ENCODE data around the gene RSPH6A. TPM values are rescaled to one million over a fixed set of nuclear protein-coding genes. Genes with fewer than 3 reads are reported as not detected.

Gene RSPH6A
- polyA plus RNA-seq, 3 donors = not detected

DNA sequence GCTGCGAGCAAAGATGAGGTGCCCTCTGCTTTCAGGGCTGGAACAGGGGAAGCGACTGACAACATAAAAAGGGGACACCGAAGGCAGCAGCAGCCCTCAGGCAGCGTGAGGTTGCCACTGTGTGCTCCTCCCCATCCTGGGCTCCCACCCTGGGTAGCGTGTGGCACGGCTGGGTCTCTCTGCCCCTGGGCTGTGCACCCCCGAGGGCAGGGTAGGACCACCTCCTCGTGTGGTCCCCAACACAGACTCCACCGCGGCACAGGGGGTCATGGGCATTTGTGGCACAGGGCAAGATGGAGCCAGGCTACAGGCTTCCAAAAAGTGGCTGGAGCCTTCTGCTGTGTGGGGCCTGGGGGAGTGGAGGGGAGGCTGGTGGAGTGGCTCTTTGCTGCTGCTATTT is 6.5 kb upstream of the RSPH6A start:
- no peak overlapping the region for H2AFZ ChIP-seq (ENCODE audit: insufficient read depth, low read depth, low read length, poor library complexity, severe bottlenecking)
- Mint-ChIP-seq H3K27ac (peak overlapping the region in 1 of 7 donors; percentile 44), H3K4me1 (no peaks in the 10 kb centered on the region), H3K27me3 (ENCODE audit: low read depth in 3 of 3) (peaks cover 1 to 8% (median 2%) of the 10 kb centered on the region in 3 donors), H3K9me3 (no peaks in the 10 kb centered on the region), H3K4me3 (no peak overlapping the region), H3K36me3 (peaks cover 60 to 78% of the 10 kb centered on the region in 2 donors)
- intact Hi-C loops (cut with micrococcal nuclease) = no loop called here
- H3K4me3 ChIP-seq (replicated peaks in 1 of 3; ENCODE audit: low read depth in 2 of 3, low read length in 3 of 3) = no peak overlapping the region
- no peak overlapping the region for H3K4me2 ChIP-seq (replicated peaks; ENCODE audit: extremely low read depth, low read length, poor library complexity, severe bottlenecking)
- H3K79me2 ChIP-seq (ENCODE audit: insufficient read depth, low read length) = no peaks in the 10 kb centered on the region
- 95% methylated on average over 10 of the region's 10 CpGs for WGBS (ENCODE audit: insufficient coverage)
- DNase-seq = no peak
- H3K4me1 ChIP-seq (ENCODE audit: control insufficient read depth in 1 of 2, insufficient read depth in 2 of 2, low read length in 2 of 2) = peaks cover 0 to 2% of the 10 kb centered on the region in 2 donors
- H3K9ac ChIP-seq (ENCODE audit: insufficient read depth, low read length, poor library complexity, severe bottlenecking) = no peak overlapping the region
- H3K27me3 ChIP-seq (ENCODE audit: control insufficient read depth in 2 of 2, insufficient read depth in 2 of 2, low read length in 2 of 2) = peaks cover 0 to 4% of the 10 kb centered on the region in 2 donors
- H3K27ac ChIP-seq (ENCODE audit: low read depth in 1 of 2, low read length in 2 of 2) = no peak overlapping the region
- H3K9me3 ChIP-seq (replicated peaks in 1 of 2; ENCODE audit: control insufficient read depth in 1 of 2, insufficient read depth in 1 of 2, low read length in 2 of 2) = no peaks in the 10 kb centered on the region
- peaks cover 70 to 76% of the 10 kb centered on the region in 2 donors for H3K36me3 ChIP-seq (replicated peaks in 1 of 2; ENCODE audit: control insufficient read depth in 1 of 2, insufficient read depth in 2 of 2, low read length in 2 of 2)
- peaks cover 43% of the 10 kb centered on the region for H4K20me1 ChIP-seq (ENCODE audit: insufficient read depth, low read length)
- no peak for TF ChIP-seq CTCF (IDR thresholded peaks at IDR 0.05)

GRCh38 chr19:45821103-45821521 is 6.0 kb upstream of the RSPH6A start:
- no peaks in the 10 kb centered on the region for H3K9me3 ChIP-seq (replicated peaks in 1 of 2; ENCODE audit: control insufficient read depth in 1 of 2, insufficient read depth in 1 of 2, low read length in 2 of 2)
- H3K27ac ChIP-seq (ENCODE audit: low read depth in 1 of 2, low read length in 2 of 2) = no peak overlapping the region
- Mint-ChIP-seq H3K27me3 (ENCODE audit: low read depth in 3 of 3) (peaks cover 3 to 13% (median 5%) of the 10 kb centered on the region in 3 donors), H3K4me3 (no peak overlapping the region), H3K27ac (peak overlapping the region in 1 of 7 donors; percentile 44), H3K9me3 (no peaks in the 10 kb centered on the region), H3K36me3 (peaks cover 56 to 73% of the 10 kb centered on the region in 2 donors), H3K4me1 (no peaks in the 10 kb centered on the region)
- no peaks in the 10 kb centered on the region for H3K79me2 ChIP-seq (ENCODE audit: insufficient read depth, low read length)
- H3K4me2 ChIP-seq (replicated peaks; ENCODE audit: extremely low read depth, low read length, poor library complexity, severe bottlenecking) = no peak overlapping the region
- H4K20me1 ChIP-seq (ENCODE audit: insufficient read depth, low read length) = peaks cover 47% of the 10 kb centered on the region
- peaks cover 2 to 9% of the 10 kb centered on the region in 2 donors for H3K27me3 ChIP-seq (ENCODE audit: control insufficient read depth in 2 of 2, insufficient read depth in 2 of 2, low read length in 2 of 2)
- no peak overlapping the region for H3K9ac ChIP-seq (ENCODE audit: insufficient read depth, low read length, poor library complexity, severe bottlenecking)
- no peak for TF ChIP-seq CTCF (IDR thresholded peaks at IDR 0.05)
- intact Hi-C loops (cut with micrococcal nuclease) = no loop called here
- WGBS (ENCODE audit: insufficient coverage) = 91% methylated on average over 7 of the region's 8 CpGs
- H3K4me1 ChIP-seq (ENCODE audit: control insufficient read depth in 1 of 2, insufficient read depth in 2 of 2, low read length in 2 of 2) = peaks cover 2 to 3% of the 10 kb centered on the region in 2 donors
- DNase-seq = no peak
- peaks cover 65 to 72% of the 10 kb centered on the region in 2 donors for H3K36me3 ChIP-seq (replicated peaks in 1 of 2; ENCODE audit: control insufficient read depth in 1 of 2, insufficient read depth in 2 of 2, low read length in 2 of 2)
- H3K4me3 ChIP-seq (replicated peaks in 1 of 3; ENCODE audit: low read depth in 2 of 3, low read length in 3 of 3) = no peak overlapping the region
- no peak overlapping the region for H2AFZ ChIP-seq (ENCODE audit: insufficient read depth, low read depth, low read length, poor library complexity, severe bottlenecking)
